Memory B cell (primary cell): ENCODE data around the gene TUSC1.
A peak's percentile ranks its signal among the peaks of the same experiment; 100 is the strongest.
"Not testable (repeated sequence)": the region's sequence is repeated elsewhere in the genome, so short reads cannot be mapped to it uniquely, and the experiment has no call there.

ENCODE experiments used
- ATAC-seq: fragments of 150-1000 bp; cut with Tn5 transposase; 2 replicates; pipeline ENCODE4 v1.10.0; 2021; ENCODE audit warnings: low read depth, mild to moderate bottlenecking, moderate library complexity
- DNase-seq, 2 donors: peaks; one replicate each; pipeline ENCODE4 v3.0.0; 2022; ENCODE audit warnings: low spot score in 2 of 2
- H3K27ac Mint-ChIP-seq: one replicate; pipeline ENCODE4 v1.8.0; 2022; ENCODE audit warnings: mild to moderate bottlenecking, moderate library complexity, mixed read lengths
- H3K27me3 Mint-ChIP-seq: one replicate; pipeline ENCODE4 v1.8.0; 2022; ENCODE audit warnings: mixed read lengths
- H3K36me3 Mint-ChIP-seq: one replicate; pipeline ENCODE4 v1.8.0; 2022; ENCODE audit warnings: mild to moderate bottlenecking, mixed read lengths
- H3K4me1 Mint-ChIP-seq: one replicate; pipeline ENCODE4 v1.8.0; 2022; ENCODE audit warnings: mixed read lengths
- H3K4me3 Mint-ChIP-seq: one replicate; pipeline ENCODE4 v1.8.0; 2022; ENCODE audit warnings: mild to moderate bottlenecking, moderate library complexity, mixed read lengths
- H3K9me3 Mint-ChIP-seq: one replicate; pipeline ENCODE4 v1.8.0; 2022; ENCODE audit warnings: mixed read lengths

TUSC1 gene

DNA sequence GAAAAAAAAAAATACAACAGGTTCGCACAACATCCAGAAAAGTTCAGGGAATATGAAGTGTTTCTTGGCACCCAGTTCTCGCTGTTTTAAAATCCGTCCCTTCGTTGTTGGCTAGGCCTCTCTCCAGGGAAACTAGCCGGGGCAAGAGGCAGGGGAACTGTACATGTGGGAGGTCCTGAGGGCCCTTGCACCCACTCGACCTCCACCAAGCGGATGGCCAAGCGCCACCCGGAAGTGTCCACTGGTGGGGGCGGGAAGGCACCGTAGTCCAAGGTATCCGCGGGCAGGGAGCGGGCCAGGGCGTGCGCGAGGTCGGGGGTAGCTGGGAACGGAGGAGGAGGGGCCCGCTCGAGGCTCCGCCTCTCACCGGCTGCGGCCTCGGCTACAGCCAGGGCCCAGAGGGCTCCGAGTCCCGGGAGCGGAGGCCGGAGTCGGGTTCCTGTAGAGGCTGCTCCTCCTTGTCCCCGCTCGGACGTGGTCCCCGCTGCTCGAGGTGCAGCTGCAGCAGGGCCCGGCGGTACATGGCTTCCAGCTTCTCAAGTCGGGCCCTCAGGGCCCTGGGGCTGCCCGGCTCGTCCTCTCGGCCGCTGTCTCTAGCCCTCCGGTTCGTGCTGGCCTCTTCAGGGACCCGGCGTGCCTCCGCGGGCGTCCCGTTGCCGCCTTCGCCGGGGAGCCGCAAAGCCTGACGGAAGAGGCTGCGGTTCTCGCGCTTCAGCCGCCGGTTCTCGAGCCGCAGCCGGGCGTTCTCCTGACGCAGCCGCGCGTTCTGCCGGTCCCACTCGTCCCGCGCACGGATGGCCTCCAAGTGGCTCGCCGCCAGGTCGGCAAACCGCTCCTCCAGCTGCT, 720 bp downstream of the TUSC1 start:
- Mint-ChIP-seq H3K27ac (no peak overlapping the region), H3K36me3 (no peaks in the 10 kb centered on the region), H3K4me1 (no peaks in the 10 kb centered on the region), H3K27me3 (peaks cover 4% of the 10 kb centered on the region), H3K9me3 (no peaks in the 10 kb centered on the region), H3K4me3 (peak overlapping the region; percentile 55)
- DNase-seq (peak in 1 of 2 donors; percentile 9), ATAC-seq (peak; percentile 38)

DNA sequence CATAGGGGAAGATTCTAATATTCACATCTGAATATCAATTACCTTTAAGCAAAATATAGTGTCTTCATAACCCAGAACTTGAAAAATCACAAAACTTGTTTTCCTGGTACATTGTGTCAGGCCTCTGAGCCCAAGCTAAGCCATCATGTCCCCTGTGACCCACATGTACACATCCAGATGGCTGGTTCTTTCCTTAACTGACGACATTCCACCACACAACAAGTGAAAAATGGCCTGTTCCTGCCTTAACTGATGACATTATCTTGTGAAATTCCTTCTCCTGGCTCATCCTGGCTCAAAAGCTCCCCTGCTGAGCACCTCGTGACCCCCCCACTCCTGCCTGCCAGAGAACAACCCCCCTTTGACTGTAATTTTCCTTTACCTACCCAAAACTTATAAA, 2.4 kb downstream of the TUSC1 start:
- ATAC-seq, H3K27me3 Mint-ChIP-seq, H3K4me1 Mint-ChIP-seq, H3K9me3 Mint-ChIP-seq, H3K27ac Mint-ChIP-seq, H3K4me3 Mint-ChIP-seq, H3K36me3 Mint-ChIP-seq, DNase-seq: not testable (repeated sequence)

DNA sequence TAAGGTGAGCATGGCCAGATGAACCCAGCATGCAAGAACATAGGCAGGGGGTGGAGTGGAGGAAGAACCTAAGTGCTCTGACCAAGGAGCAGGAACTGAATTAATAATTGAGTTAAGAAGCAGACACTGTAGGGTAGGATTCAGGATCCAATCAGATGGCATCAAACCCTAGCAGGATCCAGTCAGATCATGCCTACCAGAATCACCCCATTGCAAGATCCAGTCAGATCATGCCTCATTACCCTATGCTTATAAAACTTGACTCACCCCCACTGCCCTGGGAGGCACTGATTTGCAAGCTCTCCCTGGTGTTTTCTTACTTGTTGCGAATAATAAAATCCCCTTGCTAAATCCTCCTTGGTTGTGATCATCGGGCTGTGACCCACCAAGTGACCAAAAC, 19.7 kb downstream of the TUSC1 start:
- no peak overlapping the region for H3K27ac Mint-ChIP-seq
- ATAC-seq (no peak), DNase-seq (no peak)
- H3K4me3 Mint-ChIP-seq = no peak overlapping the region
- H3K4me1 Mint-ChIP-seq = no peaks in the 10 kb centered on the region
- no peaks in the 10 kb centered on the region for H3K36me3 Mint-ChIP-seq
- H3K9me3 Mint-ChIP-seq = peaks cover 5% of the 10 kb centered on the region
- no peaks in the 10 kb centered on the region for H3K27me3 Mint-ChIP-seq

DNA sequence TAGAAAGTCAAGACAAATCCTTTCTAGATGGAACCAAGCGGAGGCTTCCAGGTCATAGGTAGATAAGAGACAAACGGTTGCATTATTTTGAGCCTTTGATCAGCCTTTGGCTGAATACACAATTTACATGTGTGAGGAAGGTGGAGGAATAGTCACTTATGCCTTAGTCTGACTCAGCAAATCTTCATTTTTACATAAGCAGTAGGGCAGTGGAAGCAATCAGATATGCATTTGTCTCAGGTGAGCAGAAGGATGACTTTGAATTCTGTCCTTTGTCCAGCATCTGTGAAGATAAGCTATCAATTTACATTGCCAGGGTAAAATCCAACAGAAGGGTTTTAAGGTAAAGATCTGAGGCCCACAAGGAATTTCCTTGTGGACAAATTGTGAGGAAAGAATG, 23.8 kb downstream of the TUSC1 start:
- H3K27me3 Mint-ChIP-seq = no peaks in the 10 kb centered on the region
- ATAC-seq (no peak), DNase-seq (no peak)
- H3K4me3 Mint-ChIP-seq = no peak overlapping the region
- H3K27ac Mint-ChIP-seq = no peak overlapping the region
- H3K4me1 Mint-ChIP-seq = no peaks in the 10 kb centered on the region
- H3K36me3 Mint-ChIP-seq = no peaks in the 10 kb centered on the region
- H3K9me3 Mint-ChIP-seq = peaks cover 4% of the 10 kb centered on the region

DNA sequence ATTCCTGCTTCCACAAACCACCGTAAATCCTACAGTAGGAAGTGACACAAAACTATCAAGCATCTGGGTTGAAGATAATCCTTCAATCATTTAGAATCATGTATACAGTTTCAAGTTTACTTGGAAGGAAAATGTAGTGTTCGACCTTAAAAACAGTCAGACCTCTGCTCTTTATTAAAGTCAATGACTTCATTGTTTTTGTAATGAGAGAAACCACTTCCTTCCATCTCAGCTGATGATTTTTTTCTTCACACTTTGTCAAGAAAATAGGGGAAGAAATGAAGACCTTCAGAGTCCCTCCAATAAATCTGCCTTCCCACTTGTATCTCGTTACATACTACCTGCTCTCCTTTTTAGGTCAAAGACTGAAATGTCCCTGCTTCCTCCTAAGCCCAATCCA, 30.1 kb downstream of the TUSC1 start:
- ATAC-seq = no peak
- H3K4me1 Mint-ChIP-seq = no peaks in the 10 kb centered on the region
- no peaks in the 10 kb centered on the region for H3K36me3 Mint-ChIP-seq
- no peaks in the 10 kb centered on the region for H3K27me3 Mint-ChIP-seq
- no peak overlapping the region for H3K4me3 Mint-ChIP-seq
- H3K9me3 Mint-ChIP-seq = peaks cover 6% of the 10 kb centered on the region
- DNase-seq = no peak
- H3K27ac Mint-ChIP-seq = no peak overlapping the region

DNA sequence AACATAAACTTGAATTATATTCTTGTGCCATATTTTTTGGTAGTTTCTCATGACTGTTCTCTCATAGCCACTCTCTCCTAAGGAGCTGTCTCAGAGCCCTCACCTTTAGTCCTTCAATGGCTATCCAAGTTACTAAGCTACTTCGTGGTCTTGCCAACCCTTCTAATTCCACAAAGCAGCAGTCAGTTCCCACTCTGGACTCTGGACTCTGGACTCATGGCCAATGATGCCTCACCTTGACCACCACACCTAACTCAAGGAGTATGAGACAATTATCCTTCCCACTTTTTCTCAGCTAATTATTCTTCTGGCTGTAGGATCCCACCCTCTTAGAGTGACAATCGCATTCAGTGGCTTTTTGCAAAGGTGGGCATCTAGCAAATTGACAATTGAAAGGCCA, 42.2 kb downstream of the TUSC1 start:
- H3K27ac Mint-ChIP-seq = no peak overlapping the region

DNA sequence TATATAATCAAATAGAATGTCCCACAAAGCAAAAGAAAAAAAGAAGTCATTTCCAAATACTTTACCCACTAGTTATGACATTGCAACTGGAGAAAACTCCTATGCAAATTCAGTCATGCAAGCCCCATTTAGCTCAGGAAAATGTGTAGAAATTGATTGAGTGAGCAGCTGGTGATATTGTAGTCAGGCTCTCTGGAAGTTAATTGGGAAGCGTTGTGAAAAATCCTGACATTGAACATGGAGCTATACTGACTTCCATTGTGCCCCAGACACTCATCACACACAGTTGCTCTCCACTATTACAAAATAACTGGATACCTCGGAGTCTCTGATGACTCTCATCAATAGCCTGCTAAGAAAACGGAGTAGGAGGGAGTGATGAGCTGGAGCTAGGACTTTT, 49.0 kb downstream of the TUSC1 start:
- H3K4me1 Mint-ChIP-seq = no peaks in the 10 kb centered on the region
- no peak overlapping the region for H3K27ac Mint-ChIP-seq

More for the DNA sequence above, 42.2 kb downstream of the TUSC1 start:
- Mint-ChIP-seq H3K36me3 (no peaks in the 10 kb centered on the region), H3K4me3 (no peak overlapping the region), H3K27me3 (no peaks in the 10 kb centered on the region), H3K4me1 (no peaks in the 10 kb centered on the region), H3K9me3 (peaks cover 1% of the 10 kb centered on the region)
- ATAC-seq (no peak), DNase-seq (no peak)

More for the DNA sequence above, 49.0 kb downstream of the TUSC1 start:
- Mint-ChIP-seq H3K4me3 (no peak overlapping the region), H3K9me3 (peaks cover 6% of the 10 kb centered on the region), H3K36me3 (no peaks in the 10 kb centered on the region), H3K27me3 (no peaks in the 10 kb centered on the region)
- DNase-seq = no peak
- no peak for ATAC-seq
